GM19455 (cell line): ENCODE data around the gene GPR183.

Experiments used
- ATAC-seq: cut with Tn5 transposase; IDR thresholded peaks from one replicate; pipeline ENCODE4 v1.9.1; 2021; ENCODE audit not compliant: unreplicated experiment

GPR183 gene

GRCh38 chr13:99313501-99313900 is 6.3 kb upstream of the GPR183 start:
- no peak for ATAC-seq

- ATAC-seq = no peak
Observed at GRCh38 chr13:99312493-99312883, 5.3 kb upstream of the GPR183 start.

GRCh38 chr13:99311748-99312492 is 4.7 kb upstream of the GPR183 start:
- ATAC-seq = no peak

- no peak for ATAC-seq
Observed at GRCh38 chr13:99311137-99311536, 3.9 kb upstream of the GPR183 start.

- ATAC-seq = no peak
Observed at GRCh38 chr13:99310382-99311031, 3.3 kb upstream of the GPR183 start.

- ATAC-seq = no peak
Observed at GRCh38 chr13:99308471-99309087, 1.4 kb upstream of the GPR183 start.

GRCh38 chr13:99307648-99308339 is 595 bp upstream of the GPR183 start:
- ATAC-seq = peak; percentile 37

GRCh38 chr13:99305566-99305965 is 1.6 kb downstream of the GPR183 start:
- ATAC-seq = no peak

- no peak for ATAC-seq
Observed at GRCh38 chr13:99305158-99305557, 2.0 kb downstream of the GPR183 start.

GRCh38 chr13:99304541-99304940 is 2.7 kb downstream of the GPR183 start:
- ATAC-seq = no peak

GRCh38 chr13:99303863-99304521 is 3.2 kb downstream of the GPR183 start:
- ATAC-seq = no peak

GRCh38 chr13:99302637-99303505 is 4.3 kb downstream of the GPR183 start:
- ATAC-seq = no peak

- no peak for ATAC-seq
Observed at GRCh38 chr13:99301913-99302636, 5.1 kb downstream of the GPR183 start.

GRCh38 chr13:99301056-99301838 is 6.0 kb downstream of the GPR183 start:
- ATAC-seq = no peak

GRCh38 chr13:99299920-99300341 is 7.3 kb downstream of the GPR183 start:
- no peak for ATAC-seq

GRCh38 chr13:99299256-99299919 is 7.8 kb downstream of the GPR183 start:
- ATAC-seq = no peak

- ATAC-seq = no peak
Observed at GRCh38 chr13:99298056-99298455, 9.1 kb downstream of the GPR183 start.

GRCh38 chr13:99297331-99297730 is 9.9 kb downstream of the GPR183 start:
- ATAC-seq = no peak
